Posterior cingulate gyrus (tissue), 11 donors: ENCODE data around the gene NAA80.

ENCODE experiments used
- DNase-seq, 10 donors: peaks; one replicate each; pipeline versions ENCODE4 v3.0.0 to v3.0.0-alpha.2; 2020 to 2021; ENCODE audit warnings: mixed read lengths in 3 of 10
- intact Hi-C: fragments of 100-400 bp; cut with DNase I; formaldehyde crosslinking; loops from one replicate; pipeline ENCODE4 v1.15.1; 2023

Gene NAA80

GRCh38 chr3:50298836-50299637, at the start of gene NAA80, which contains the start of gene HYAL3:
NAA80 (minus strand) TSS chr3:50299405; CDS start chr3:50297463, 1,942 bp downstream.
HYAL3 (minus strand) TSS chr3:50299405; CDS start chr3:50295602, 3,803 bp downstream.
- peak; percentile 98 to 100 (median 100) for DNase-seq
- intact Hi-C loops = no loop called here

- peak in 8 of 10 donors; percentile 62 to 96 (median 72) for DNase-seq
- intact Hi-C loops = loop anchor here (1.0 to 5.0 kb wide), 2 partner anchors 195 to 265 kb away; partner anchors contain the start of gene CISH
These were observed 48.1 kb upstream of the NAA80 start for GRCh38 chr3:50347187-50347813.

- intact Hi-C loops = loop anchor here (5.0 kb wide), 1 partner anchor 267 kb away; the partner anchor contains the start of gene CISH
- peak in 7 of 10 donors; percentile 32 to 93 (median 63) for DNase-seq
These were observed 46.5 kb upstream of the NAA80 start, which contains the start of gene ZMYND10 for GRCh38 chr3:50345586-50346234. ZMYND10 (minus strand) TSS chr3:50345732; CDS start chr3:50345579, 153 bp downstream.

- intact Hi-C loops = loop anchor here (5.0 kb wide), 1 partner anchor 267 kb away; the partner anchor contains the start of gene CISH
- no peak for DNase-seq
These were observed 45.8 kb upstream of the NAA80 start for GRCh38 chr3:50345008-50345407.

- DNase-seq = no peak
These were observed 43.8 kb upstream of the NAA80 start for GRCh38 chr3:50342813-50343633.

GRCh38 chr3:50341996-50342650, 42.9 kb upstream of the NAA80 start:
- intact Hi-C loops = no loop called here
- DNase-seq = no peak

More at GRCh38 chr3:50342813-50343633, 43.8 kb upstream of the NAA80 start:
- intact Hi-C loops = no loop called here

- intact Hi-C loops = no loop called here
- no peak for DNase-seq
These were observed 42.3 kb upstream of the NAA80 start for GRCh38 chr3:50341537-50341936.

GRCh38 chr3:50340448-50341329, 41.5 kb upstream of the NAA80 start, which contains the start of gene RASSF1:
RASSF1 (minus strand) TSS chr3:50340836; CDS start chr3:50340805, 31 bp downstream.
- intact Hi-C loops = no loop called here
- DNase-seq = peak in 1 of 10 donors; percentile 73

- intact Hi-C loops = no loop called here
- no peak for DNase-seq
These were observed 40.9 kb upstream of the NAA80 start for GRCh38 chr3:50340147-50340447.

GRCh38 chr3:50339485-50340146, 40.4 kb upstream of the NAA80 start:
- DNase-seq = no peak
- intact Hi-C loops = no loop called here

- DNase-seq = no peak
- intact Hi-C loops = no loop called here
These were observed 39.8 kb upstream of the NAA80 start for GRCh38 chr3:50338965-50339364.

- peak; percentile 95 to 100 (median 99) for DNase-seq
- intact Hi-C loops = no loop called here
These were observed 38.1 kb upstream of the NAA80 start for GRCh38 chr3:50337175-50337861.

GRCh38 chr3:50336452-50337174, 37.4 kb upstream of the NAA80 start:
- DNase-seq = peak in 1 of 10 donors; percentile 88
- intact Hi-C loops = no loop called here

GRCh38 chr3:50334339-50335075, 35.3 kb upstream of the NAA80 start:
- intact Hi-C loops = no loop called here

GRCh38 chr3:50333744-50334328, 34.6 kb upstream of the NAA80 start:
- intact Hi-C loops = no loop called here
- DNase-seq = no peak

More at GRCh38 chr3:50334339-50335075, 35.3 kb upstream of the NAA80 start:
- no peak for DNase-seq
